ENCODE results near the gene CAMK1G.

Gene CAMK1G

GRCh38 chr1:209583408-209583807 lies at the start of gene CAMK1G:
Gene CAMK1G (plus strand): TSS chr1:209583714. CDS start chr1:209594984, 11,270 bp downstream.
- DNase-seq (ENCODE audit: low read depth in 2 of 2): peak; percentile 43 to 56
- TF ChIP-seq CTCF (IDR thresholded peaks at IDR 0.05; ENCODE audit: low read depth, low read length): no peak
- no peak within 1 kb of the TSS for H3K4me3 ChIP-seq (replicated peaks in 1 of 2; ENCODE audit: low read depth in 2 of 2, low read length in 2 of 2)

- DNase-seq (ENCODE audit: low read depth in 2 of 2): no peak
- TF ChIP-seq CTCF (IDR thresholded peaks at IDR 0.05; ENCODE audit: low read depth, low read length): no peak
- H3K4me3 ChIP-seq (replicated peaks in 1 of 2; ENCODE audit: low read depth in 2 of 2, low read length in 2 of 2): no peak overlapping the region
Observed at GRCh38 chr1:209534496-209535250, 48.8 kb upstream of the CAMK1G start.

- H3K4me3 ChIP-seq (replicated peaks in 1 of 2; ENCODE audit: low read depth in 2 of 2, low read length in 2 of 2): no peak overlapping the region
- TF ChIP-seq CTCF (IDR thresholded peaks at IDR 0.05; ENCODE audit: low read depth, low read length): no peak
- no peak for DNase-seq (ENCODE audit: low read depth in 2 of 2)
Observed at GRCh38 chr1:209536843-209537242, 46.7 kb upstream of the CAMK1G start.

GRCh38 chr1:209537336-209538114 lies 46.0 kb upstream of the CAMK1G start:
- DNase-seq (ENCODE audit: low read depth in 2 of 2): no peak
- TF ChIP-seq CTCF (IDR thresholded peaks at IDR 0.05; ENCODE audit: low read depth, low read length): no peak
- H3K4me3 ChIP-seq (replicated peaks in 1 of 2; ENCODE audit: low read depth in 2 of 2, low read length in 2 of 2): no peak overlapping the region

GRCh38 chr1:209539576-209539975 lies 43.9 kb upstream of the CAMK1G start:
- no peak for DNase-seq (ENCODE audit: low read depth in 2 of 2)
- no peak for TF ChIP-seq CTCF (IDR thresholded peaks at IDR 0.05; ENCODE audit: low read depth, low read length)
- no peak overlapping the region for H3K4me3 ChIP-seq (replicated peaks in 1 of 2; ENCODE audit: low read depth in 2 of 2, low read length in 2 of 2)

- TF ChIP-seq CTCF (IDR thresholded peaks at IDR 0.05; ENCODE audit: low read depth, low read length): no peak
- no peak overlapping the region for H3K4me3 ChIP-seq (replicated peaks in 1 of 2; ENCODE audit: low read depth in 2 of 2, low read length in 2 of 2)
- no peak for DNase-seq (ENCODE audit: low read depth in 2 of 2)
Observed at GRCh38 chr1:209542585-209542984, 40.9 kb upstream of the CAMK1G start.

All from cardiac fibroblast (primary cell).